Measurements from ENCODE around the gene SYS1.

DNA sequence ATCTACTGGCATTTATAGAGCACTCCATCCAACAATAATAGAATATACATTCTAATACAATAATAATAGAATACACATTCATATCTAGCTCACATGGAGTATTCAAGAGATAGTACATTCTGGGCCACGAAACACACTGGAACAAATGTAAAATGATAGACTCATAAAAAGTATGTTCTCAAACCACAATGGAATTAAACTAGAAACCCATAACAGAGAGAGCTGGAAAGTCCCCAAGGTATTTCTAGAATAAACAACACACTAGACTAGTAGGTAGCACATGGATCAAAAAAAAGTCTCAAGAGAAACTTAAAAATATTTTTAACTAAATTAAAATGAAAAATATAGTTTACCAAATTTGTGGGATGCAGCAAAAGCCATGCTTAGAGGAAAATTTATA lies 24.3 kb downstream of the SYS1 start:
- TF ChIP-seq, protein P1, sequence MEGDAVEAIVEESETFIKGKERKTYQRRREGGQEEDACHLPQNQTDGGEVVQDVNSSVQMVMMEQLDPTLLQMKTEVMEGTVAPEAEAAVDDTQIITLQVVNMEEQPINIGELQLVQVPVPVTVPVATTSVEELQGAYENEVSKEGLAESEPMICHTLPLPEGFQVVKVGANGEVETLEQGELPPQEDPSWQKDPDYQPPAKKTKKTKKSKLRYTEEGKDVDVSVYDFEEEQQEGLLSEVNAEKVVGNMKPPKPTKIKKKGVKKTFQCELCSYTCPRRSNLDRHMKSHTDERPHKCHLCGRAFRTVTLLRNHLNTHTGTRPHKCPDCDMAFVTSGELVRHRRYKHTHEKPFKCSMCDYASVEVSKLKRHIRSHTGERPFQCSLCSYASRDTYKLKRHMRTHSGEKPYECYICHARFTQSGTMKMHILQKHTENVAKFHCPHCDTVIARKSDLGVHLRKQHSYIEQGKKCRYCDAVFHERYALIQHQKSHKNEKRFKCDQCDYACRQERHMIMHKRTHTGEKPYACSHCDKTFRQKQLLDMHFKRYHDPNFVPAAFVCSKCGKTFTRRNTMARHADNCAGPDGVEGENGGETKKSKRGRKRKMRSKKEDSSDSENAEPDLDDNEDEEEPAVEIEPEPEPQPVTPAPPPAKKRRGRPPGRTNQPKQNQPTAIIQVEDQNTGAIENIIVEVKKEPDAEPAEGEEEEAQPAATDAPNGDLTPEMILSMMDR (conservative IDR thresholded peaks at IDR 0.05), result no peak
- TF ChIP-seq EZH2 (IDR thresholded peaks at IDR 0.05; ENCODE audit: low read depth), result no peak
